ENCODE measurements around the gene DOK7.

Gene DOK7

GRCh38 chr4:3492741-3493719 is 29.9 kb downstream of the DOK7 start:
- no peak for DNase-seq

GRCh38 chr4:3493720-3494461 is 30.8 kb downstream of the DOK7 start:
- no peak for DNase-seq

- no peak for DNase-seq
Measured at GRCh38 chr4:3494462-3494871, 31.4 kb downstream of the DOK7 start.

- DNase-seq = no peak
Measured at GRCh38 chr4:3495204-3495975, 32.3 kb downstream of the DOK7 start.

- DNase-seq = no peak
Measured at GRCh38 chr4:3496021-3496420, 32.9 kb downstream of the DOK7 start.

GRCh38 chr4:3497095-3497494 is 34.0 kb downstream of the DOK7 start:
- no peak for DNase-seq

- no peak for DNase-seq
Measured at GRCh38 chr4:3497523-3498389, 34.6 kb downstream of the DOK7 start.

- no peak for DNase-seq
Measured at GRCh38 chr4:3498407-3498806, 35.3 kb downstream of the DOK7 start.

- no peak for DNase-seq
Measured at GRCh38 chr4:3498901-3499510, 35.9 kb downstream of the DOK7 start.

GRCh38 chr4:3499710-3500109 is 36.6 kb downstream of the DOK7 start:
- DNase-seq = no peak

- DNase-seq = no peak
Measured at GRCh38 chr4:3500111-3500510, 37.0 kb downstream of the DOK7 start.

GRCh38 chr4:3500634-3501101 is 37.6 kb downstream of the DOK7 start:
- DNase-seq = no peak

- no peak for DNase-seq
Measured at GRCh38 chr4:3501126-3501824, 38.2 kb downstream of the DOK7 start.

GRCh38 chr4:3501825-3502425 is 38.8 kb downstream of the DOK7 start:
- no peak for DNase-seq

GRCh38 chr4:3502941-3503936 is 40.1 kb downstream of the DOK7 start:
- no peak for DNase-seq

- no peak for DNase-seq
Measured at GRCh38 chr4:3505231-3505630, 42.1 kb downstream of the DOK7 start.

GRCh38 chr4:3508542-3508941 is 45.4 kb downstream of the DOK7 start:
- DNase-seq = no peak

- DNase-seq = no peak
Measured at GRCh38 chr4:3510481-3510880, 47.4 kb downstream of the DOK7 start.

- DNase-seq = no peak
Measured at GRCh38 chr4:3511187-3511586, 48.1 kb downstream of the DOK7 start.
